Measurements from ENCODE around the gene VOPP1.

The VOPP1 gene

GRCh38 chr7:55556031-55556430 is 16.3 kb downstream of the VOPP1 start:
- in situ Hi-C loops (cut with MboI; ENCODE audit: low sequenced_read_pairs): no loop called here

DNA sequence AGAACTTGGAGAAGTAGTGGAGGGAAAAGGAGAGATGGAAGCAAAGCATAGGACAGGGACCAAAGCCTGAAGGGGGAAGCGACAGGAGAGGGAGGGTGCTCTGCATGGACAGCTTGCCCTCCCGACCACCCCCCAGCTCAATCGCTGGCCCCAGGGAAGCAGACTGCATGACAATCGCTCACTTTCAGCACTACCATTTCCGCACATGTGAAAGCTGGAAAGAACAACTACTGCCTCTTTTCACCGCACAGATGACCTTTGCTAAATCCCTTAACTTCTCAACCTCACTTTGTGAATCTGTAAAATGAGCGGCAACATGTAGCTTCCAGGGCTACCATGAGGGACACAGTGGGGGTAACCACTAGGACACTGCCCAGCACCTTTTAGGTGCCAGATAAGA is 17.1 kb downstream of the VOPP1 start:
- in situ Hi-C loops (cut with MboI; ENCODE audit: low sequenced_read_pairs): no loop called here

GRCh38 chr7:55554038-55554437 is 18.3 kb downstream of the VOPP1 start:
- in situ Hi-C loops (cut with MboI; ENCODE audit: low sequenced_read_pairs): no loop called here

DNA sequence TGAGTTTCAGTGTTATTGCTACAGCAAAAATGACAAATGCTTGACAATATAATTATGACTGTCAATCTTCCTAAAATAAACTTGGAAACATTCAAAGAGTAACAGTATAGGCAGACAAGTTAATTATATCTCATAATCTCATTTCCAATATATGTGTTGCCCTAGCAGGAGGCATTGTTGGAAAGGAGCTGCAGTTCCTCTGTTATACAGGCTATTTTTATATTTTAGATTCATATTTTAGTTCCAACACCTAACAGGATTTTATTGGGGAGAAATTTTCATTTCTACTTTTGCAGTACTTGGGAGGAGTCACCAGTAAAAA is 19.3 kb downstream of the VOPP1 start:
- in situ Hi-C loops (cut with MboI; ENCODE audit: low sequenced_read_pairs): no loop called here

- in situ Hi-C loops (cut with MboI; ENCODE audit: low sequenced_read_pairs): no loop called here
These were observed 19.8 kb downstream of the VOPP1 start for GRCh38 chr7:55552320-55553023.

GRCh38 chr7:55550841-55551537 is 21.3 kb downstream of the VOPP1 start:
- in situ Hi-C loops (cut with MboI; ENCODE audit: low sequenced_read_pairs): no loop called here

- in situ Hi-C loops (cut with MboI; ENCODE audit: low sequenced_read_pairs): no loop called here
These were observed 22.2 kb downstream of the VOPP1 start for GRCh38 chr7:55550010-55550663.

DNA sequence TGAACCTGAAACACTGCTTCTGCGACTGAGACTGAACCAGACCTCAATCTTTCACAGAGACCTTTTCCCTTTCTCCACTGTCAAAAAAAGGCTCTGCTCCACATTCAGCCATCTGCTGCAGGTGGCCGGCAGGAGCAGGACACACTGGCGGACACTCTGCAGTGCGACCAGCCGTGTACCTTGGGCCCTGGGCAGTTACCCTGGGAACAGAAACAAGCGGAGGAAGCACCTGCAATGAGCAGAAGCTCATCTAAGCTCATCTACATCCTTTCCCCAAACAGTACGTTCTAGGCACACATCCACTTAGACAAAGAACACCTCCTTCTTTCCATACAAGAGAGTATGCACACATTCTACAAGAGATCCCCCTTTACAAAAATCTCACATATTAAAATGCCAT is 22.8 kb downstream of the VOPP1 start:
- in situ Hi-C loops (cut with MboI; ENCODE audit: low sequenced_read_pairs): no loop called here

DNA sequence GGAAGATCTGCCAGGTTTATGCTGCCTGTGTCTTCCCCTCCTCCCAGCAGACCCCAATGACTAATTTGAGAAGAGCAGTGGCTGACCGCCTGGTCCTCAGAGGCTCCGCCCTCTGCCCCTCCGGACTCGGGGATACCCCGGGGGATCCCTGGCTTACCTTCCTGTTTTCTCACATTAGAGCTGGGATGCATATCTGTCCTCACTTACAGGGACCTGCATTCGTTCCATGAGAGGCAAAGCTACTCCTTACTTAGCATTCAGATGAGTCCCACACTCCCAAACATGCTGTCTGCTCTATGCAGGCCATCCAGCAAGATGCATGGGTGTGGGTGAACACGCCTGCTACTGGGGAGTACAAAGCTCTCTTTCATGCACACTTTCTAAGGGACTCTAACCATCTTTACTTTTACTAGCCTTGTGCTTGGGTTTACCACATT is 24.0 kb downstream of the VOPP1 start:
- in situ Hi-C loops (cut with MboI; ENCODE audit: low sequenced_read_pairs): no loop called here

- in situ Hi-C loops (cut with MboI; ENCODE audit: low sequenced_read_pairs): no loop called here
These were observed 25.5 kb downstream of the VOPP1 start for GRCh38 chr7:55546814-55547213.

- in situ Hi-C loops (cut with MboI; ENCODE audit: low sequenced_read_pairs): no loop called here
These were observed 26.8 kb downstream of the VOPP1 start for GRCh38 chr7:55545496-55545895.

DNA sequence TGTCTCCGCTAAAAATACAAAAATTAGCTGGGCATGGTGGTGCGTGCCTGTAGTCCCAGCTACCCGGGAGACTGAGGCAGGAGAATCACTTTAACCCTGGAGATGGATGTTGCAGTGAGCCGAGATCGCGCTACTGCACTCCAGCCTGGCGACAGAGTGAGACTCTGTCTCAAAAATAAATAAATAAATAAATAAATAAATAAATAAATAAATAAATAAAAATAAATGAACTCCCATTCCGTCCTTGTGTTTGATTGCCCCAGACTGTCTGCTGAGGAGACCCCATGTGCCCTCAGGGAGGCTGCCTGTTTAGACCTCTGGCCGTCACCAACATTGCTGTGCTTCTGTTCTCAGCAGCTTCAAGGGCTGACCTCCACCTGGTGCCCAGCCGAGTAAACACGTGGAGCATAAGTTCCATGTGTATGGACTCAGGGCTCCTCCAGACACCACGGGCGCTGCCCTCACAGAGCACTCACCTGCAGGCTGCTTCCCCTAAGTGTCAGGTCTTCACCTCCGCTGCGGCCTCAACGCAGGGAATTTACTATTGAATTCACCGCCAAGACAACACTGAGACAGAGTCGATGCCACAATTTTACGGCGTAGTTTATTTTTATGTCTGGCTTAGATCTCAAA is 32.0 kb downstream of the VOPP1 start:
- in situ Hi-C loops (cut with MboI; ENCODE audit: low sequenced_read_pairs): no loop called here

- in situ Hi-C loops (cut with MboI; ENCODE audit: low sequenced_read_pairs): no loop called here
These were observed 32.9 kb downstream of the VOPP1 start for GRCh38 chr7:55539380-55539779.

GRCh38 chr7:55538538-55538937 is 33.8 kb downstream of the VOPP1 start:
- in situ Hi-C loops (cut with MboI; ENCODE audit: low sequenced_read_pairs): no loop called here

- in situ Hi-C loops (cut with MboI; ENCODE audit: low sequenced_read_pairs): no loop called here
These were observed 34.8 kb downstream of the VOPP1 start for GRCh38 chr7:55537458-55537990.

GRCh38 chr7:55536619-55537457 is 35.5 kb downstream of the VOPP1 start:
- in situ Hi-C loops (cut with MboI; ENCODE audit: low sequenced_read_pairs): no loop called here

- in situ Hi-C loops (cut with MboI; ENCODE audit: low sequenced_read_pairs): no loop called here
These were observed 36.7 kb downstream of the VOPP1 start for GRCh38 chr7:55535617-55536016.

DNA sequence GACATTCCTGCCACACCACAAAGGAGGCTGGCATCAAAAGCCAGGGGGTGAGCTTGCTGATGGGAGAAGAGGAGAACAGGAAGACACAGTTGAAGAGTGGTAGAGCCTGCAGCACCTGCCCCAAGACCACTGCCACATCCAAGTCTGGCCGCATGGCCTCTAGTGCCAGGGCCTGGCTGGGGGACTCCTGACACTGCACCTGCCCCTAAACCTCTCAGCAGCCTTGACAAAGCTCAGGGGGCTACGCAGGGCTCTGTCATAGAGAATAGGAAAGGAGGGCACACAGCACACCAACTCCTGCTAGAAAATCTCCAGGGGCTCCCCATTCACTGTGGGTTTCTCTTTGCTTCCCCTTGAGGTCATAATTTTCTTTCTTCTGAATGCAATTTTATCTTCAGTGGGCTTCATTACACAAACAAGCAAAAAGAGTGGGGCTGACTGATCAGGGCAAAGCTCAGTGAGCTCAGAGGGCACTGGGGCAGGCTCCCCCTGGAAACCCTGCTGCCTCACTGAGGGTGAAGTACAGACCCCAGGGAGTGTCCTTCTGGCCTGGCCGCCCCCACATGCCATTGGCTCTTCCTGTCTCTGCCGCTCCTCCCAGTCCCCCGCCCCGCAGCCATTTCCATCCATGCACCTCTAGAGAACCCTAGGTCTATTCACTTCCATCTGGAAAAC is 37.2 kb downstream of the VOPP1 start:
- in situ Hi-C loops (cut with MboI; ENCODE audit: low sequenced_read_pairs): no loop called here

DNA sequence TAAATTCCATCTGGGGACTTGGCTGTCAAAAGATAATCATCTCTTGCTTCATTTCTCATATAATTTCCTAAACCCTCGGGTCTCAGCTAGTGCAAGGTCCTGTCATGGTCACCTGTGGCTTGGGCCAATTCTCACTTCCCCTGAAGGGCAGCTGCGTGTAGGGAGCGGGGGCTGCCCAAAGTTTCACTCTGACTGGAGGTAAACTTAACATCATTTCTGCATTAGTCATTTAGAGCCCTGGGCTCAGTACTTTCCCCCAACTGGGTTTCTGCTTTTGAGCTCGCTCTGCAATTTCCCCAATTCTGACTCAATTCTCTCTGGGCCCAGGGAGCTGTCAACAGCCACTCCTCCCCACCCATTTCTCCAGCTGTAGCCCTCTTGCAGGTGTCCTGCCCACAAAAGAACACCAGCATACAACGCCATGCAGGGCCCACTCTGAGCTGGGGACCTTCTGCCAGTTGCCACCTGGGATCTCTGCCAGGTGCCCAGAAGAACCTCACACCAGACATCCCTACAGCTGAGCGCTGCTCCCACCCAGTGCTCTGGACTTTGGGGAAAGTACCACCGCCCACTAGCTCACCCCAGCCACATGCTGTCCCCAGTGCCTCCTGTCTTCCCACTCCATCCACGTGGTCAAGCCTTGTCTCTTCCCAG is 37.9 kb downstream of the VOPP1 start:
- in situ Hi-C loops (cut with MboI; ENCODE audit: low sequenced_read_pairs): no loop called here

GRCh38 chr7:55533729-55534080 is 38.6 kb downstream of the VOPP1 start:
- in situ Hi-C loops (cut with MboI; ENCODE audit: low sequenced_read_pairs): no loop called here
